Measurements from ENCODE around the gene CRCP.

Gene CRCP

DNA sequence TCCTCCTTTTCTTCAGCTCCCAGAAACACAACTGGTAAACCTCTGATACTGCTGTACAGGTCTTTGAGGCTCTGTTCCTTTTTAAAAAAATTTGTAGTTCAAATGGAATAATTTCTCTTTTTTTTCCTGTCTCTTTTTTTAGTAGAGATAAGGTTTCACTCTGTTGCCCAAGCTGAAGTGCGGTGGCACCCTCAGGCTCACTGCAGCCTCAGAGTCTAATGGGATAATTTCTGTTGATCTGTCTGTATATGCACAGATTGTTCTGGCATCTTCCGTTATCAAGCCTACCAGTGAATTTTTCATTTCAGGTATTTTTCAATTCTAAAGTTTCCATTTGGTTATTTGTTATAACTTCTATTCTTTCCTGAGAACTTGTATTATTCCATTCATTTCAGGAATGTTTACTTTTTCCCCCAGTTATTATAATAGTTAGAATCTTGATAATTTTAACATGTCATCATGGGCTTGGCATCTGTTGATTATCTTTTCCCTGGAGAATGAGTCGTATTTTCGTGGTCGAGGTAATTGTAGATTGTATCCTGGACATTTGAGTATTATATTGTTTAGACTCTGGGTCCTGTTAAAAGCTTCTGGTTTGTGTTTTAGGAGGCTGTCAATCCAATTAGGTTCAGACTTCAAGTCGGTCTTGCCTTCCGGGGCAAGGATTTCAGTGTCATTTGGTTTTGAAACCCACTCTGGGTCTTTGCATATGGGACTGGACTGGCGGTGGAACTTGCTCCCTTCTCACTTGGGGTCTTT, 24.5 kb downstream of the CRCP start:
- H3K4me3 ChIP-seq (replicated peaks; ENCODE audit: insufficient read depth, low read length) = no peak overlapping the region
- DNase-seq (ENCODE audit: low read depth in 1 of 2, low spot score in 1 of 2) = no peak
- no peak for TF ChIP-seq GABPA (IDR thresholded peaks at IDR 0.05; ENCODE audit: low read depth)
- TF ChIP-seq SPI1 (IDR thresholded peaks at IDR 0.05; ENCODE audit: borderline replicate concordance, low read depth) = no peak
- no peak for TF ChIP-seq POLR2AphosphoS5 (IDR thresholded peaks at IDR 0.05; ENCODE audit: low read depth)
- TF ChIP-seq, protein P1, sequence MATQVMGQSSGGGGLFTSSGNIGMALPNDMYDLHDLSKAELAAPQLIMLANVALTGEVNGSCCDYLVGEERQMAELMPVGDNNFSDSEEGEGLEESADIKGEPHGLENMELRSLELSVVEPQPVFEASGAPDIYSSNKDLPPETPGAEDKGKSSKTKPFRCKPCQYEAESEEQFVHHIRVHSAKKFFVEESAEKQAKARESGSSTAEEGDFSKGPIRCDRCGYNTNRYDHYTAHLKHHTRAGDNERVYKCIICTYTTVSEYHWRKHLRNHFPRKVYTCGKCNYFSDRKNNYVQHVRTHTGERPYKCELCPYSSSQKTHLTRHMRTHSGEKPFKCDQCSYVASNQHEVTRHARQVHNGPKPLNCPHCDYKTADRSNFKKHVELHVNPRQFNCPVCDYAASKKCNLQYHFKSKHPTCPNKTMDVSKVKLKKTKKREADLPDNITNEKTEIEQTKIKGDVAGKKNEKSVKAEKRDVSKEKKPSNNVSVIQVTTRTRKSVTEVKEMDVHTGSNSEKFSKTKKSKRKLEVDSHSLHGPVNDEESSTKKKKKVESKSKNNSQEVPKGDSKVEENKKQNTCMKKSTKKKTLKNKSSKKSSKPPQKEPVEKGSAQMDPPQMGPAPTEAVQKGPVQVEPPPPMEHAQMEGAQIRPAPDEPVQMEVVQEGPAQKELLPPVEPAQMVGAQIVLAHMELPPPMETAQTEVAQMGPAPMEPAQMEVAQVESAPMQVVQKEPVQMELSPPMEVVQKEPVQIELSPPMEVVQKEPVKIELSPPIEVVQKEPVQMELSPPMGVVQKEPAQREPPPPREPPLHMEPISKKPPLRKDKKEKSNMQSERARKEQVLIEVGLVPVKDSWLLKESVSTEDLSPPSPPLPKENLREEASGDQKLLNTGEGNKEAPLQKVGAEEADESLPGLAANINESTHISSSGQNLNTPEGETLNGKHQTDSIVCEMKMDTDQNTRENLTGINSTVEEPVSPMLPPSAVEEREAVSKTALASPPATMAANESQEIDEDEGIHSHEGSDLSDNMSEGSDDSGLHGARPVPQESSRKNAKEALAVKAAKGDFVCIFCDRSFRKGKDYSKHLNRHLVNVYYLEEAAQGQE (IDR thresholded peaks at IDR 0.05; ENCODE audit: insufficient replicate concordance, low read depth) = no peak
- TF ChIP-seq, protein P2, sequence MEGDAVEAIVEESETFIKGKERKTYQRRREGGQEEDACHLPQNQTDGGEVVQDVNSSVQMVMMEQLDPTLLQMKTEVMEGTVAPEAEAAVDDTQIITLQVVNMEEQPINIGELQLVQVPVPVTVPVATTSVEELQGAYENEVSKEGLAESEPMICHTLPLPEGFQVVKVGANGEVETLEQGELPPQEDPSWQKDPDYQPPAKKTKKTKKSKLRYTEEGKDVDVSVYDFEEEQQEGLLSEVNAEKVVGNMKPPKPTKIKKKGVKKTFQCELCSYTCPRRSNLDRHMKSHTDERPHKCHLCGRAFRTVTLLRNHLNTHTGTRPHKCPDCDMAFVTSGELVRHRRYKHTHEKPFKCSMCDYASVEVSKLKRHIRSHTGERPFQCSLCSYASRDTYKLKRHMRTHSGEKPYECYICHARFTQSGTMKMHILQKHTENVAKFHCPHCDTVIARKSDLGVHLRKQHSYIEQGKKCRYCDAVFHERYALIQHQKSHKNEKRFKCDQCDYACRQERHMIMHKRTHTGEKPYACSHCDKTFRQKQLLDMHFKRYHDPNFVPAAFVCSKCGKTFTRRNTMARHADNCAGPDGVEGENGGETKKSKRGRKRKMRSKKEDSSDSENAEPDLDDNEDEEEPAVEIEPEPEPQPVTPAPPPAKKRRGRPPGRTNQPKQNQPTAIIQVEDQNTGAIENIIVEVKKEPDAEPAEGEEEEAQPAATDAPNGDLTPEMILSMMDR (IDR thresholded peaks at IDR 0.05; ENCODE audit: insufficient read depth, low read length) = no peak
- no peak overlapping the region for H3K27ac ChIP-seq (replicated peaks)
- no peaks in the 10 kb centered on the region for H3K27me3 ChIP-seq (ENCODE audit: insufficient read depth, poor library complexity, severe bottlenecking)

DNA sequence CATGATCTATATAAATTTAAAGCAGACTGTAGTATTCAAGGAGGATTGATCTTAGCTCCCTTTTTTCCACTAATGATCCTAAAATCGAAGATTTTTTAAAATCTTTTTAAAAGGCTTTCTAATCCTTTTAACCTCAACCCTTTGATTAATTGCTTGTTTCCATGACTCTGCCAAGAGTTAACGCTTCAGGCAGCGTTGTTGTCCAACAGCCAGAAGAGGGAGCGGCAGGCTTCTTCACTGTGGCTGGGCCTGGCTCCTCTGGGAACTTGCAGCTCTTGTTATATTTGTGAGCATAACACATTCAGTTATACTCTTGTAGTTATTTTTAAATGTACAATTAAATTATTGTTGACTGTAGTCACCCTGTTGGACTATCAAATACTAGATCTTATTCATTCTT, 26.3 kb downstream of the CRCP start:
- Histone ChIP-seq H3K4me3 (replicated peaks; ENCODE audit: insufficient read depth, low read length) (no peak overlapping the region), H3K27me3 (ENCODE audit: insufficient read depth, poor library complexity, severe bottlenecking) (no peaks in the 10 kb centered on the region), H3K27ac (replicated peaks) (no peak overlapping the region)
- no peak for TF ChIP-seq POLR2AphosphoS5 (IDR thresholded peaks at IDR 0.05; ENCODE audit: low read depth)
- TF ChIP-seq SPI1 (IDR thresholded peaks at IDR 0.05; ENCODE audit: borderline replicate concordance, low read depth) = no peak
- TF ChIP-seq, protein P2 (IDR thresholded peaks at IDR 0.05; ENCODE audit: insufficient read depth, low read length) = no peak
- TF ChIP-seq GABPA (IDR thresholded peaks at IDR 0.05; ENCODE audit: low read depth) = no peak
- TF ChIP-seq, protein P1 (IDR thresholded peaks at IDR 0.05; ENCODE audit: insufficient replicate concordance, low read depth) = no peak
- DNase-seq (ENCODE audit: low read depth in 1 of 2, low spot score in 1 of 2) = no peak

- Histone ChIP-seq H3K27ac (replicated peaks) (no peak overlapping the region), H3K4me3 (replicated peaks; ENCODE audit: insufficient read depth, low read length) (no peak overlapping the region), H3K27me3 (ENCODE audit: insufficient read depth, poor library complexity, severe bottlenecking) (no peaks in the 10 kb centered on the region)
- DNase-seq (ENCODE audit: low read depth in 1 of 2, low spot score in 1 of 2) = no peak
- TF ChIP-seq POLR2AphosphoS5 (IDR thresholded peaks at IDR 0.05; ENCODE audit: low read depth) (no peak), SPI1 (IDR thresholded peaks at IDR 0.05; ENCODE audit: borderline replicate concordance, low read depth) (no peak), GABPA (IDR thresholded peaks at IDR 0.05; ENCODE audit: low read depth) (no peak)
- TF ChIP-seq, protein P2 (IDR thresholded peaks at IDR 0.05; ENCODE audit: insufficient read depth, low read length) = no peak
- TF ChIP-seq, protein P1 (IDR thresholded peaks at IDR 0.05; ENCODE audit: insufficient replicate concordance, low read depth) = no peak
These were observed 27.7 kb downstream of the CRCP start for GRCh38 chr7:66142334-66142733.
